GM19240 (cell line): ENCODE measurements around the gene GLRA3.
"Not testable (repeated sequence)": the region's sequence is repeated elsewhere in the genome, so short reads cannot be mapped to it uniquely, and the experiment has no call there.

Experiments used
- DNase-seq: peaks from one replicate; pipeline ENCODE4 v3.0.0; 2011; ENCODE audit warnings: low spot score; ENCODE audit not compliant: insufficient read length

Gene GLRA3

DNA sequence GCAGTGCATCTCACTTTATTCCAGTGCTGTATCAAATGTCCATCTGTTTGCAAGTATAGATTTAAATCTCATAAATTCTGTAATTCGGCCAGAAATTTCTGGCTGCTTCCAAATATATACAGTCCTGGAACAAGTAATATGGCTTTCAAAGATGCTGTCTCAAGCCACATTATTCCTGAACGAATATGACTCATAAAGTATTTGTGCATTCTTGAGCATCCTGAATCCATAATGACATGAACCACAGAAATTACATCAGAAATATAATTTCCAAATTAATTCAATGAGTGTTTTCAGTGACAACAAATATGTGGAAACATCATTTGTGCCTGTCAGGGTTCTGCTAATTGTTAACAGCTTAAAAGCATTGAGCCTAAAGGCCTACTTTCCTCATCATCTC is 165.8 kb downstream of the GLRA3 start:
- no peak for DNase-seq

DNA sequence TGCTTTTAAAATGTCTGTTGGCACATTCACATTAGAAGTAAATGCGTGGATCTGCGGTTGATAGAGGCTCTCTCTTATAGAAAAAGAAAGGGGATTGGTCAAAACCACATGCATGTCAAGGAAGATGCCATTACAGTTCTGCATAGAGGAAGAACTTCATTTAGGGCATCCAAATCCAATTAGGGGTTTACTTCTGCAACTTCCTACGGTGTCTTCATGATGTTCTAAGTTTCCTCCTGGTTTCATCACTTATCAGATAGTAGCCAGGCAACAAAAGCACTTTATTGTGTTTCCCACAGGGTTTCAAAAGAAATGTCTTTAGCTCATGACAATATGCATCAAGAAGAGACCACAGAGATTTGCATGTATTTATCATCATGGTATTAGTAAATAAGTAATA is 170.8 kb downstream of the GLRA3 start:
- no peak for DNase-seq

- no peak for DNase-seq
Observed at GRCh38 chr4:174657472-174657871, 171.6 kb downstream of the GLRA3 start.

- DNase-seq, result no peak
Observed at GRCh38 chr4:174654634-174655033, 174.4 kb downstream of the GLRA3 start.

DNA sequence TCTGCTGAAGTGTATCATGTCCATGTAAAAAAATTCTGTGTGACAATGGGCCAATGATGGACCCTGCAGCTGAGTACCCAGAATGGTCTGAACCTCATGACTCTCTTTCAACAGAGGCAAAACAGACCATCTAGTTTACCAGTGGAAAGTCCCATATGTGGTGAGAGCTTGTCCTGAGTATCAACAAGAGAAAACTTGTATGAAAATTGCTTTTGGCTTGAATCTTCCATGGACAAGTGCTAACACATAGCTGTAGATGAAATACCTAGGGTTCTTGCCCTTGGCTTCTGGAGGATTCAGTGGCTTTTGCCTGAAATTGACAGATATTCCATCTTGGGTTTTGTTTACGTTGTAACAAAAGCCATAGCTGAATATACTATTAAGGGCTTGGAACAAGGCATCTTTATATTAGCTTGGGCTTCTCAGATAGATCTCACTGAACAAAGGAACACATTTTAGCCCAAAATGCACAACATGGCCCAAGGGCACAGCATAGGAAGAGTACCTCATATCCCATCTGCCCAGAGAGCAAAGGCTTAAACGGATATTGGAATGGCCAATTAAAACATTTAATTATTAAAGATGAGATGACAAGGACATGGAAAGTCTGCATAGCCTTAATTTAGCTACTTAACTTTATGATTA is 178.2 kb downstream of the GLRA3 start:
- DNase-seq, result no peak

DNA sequence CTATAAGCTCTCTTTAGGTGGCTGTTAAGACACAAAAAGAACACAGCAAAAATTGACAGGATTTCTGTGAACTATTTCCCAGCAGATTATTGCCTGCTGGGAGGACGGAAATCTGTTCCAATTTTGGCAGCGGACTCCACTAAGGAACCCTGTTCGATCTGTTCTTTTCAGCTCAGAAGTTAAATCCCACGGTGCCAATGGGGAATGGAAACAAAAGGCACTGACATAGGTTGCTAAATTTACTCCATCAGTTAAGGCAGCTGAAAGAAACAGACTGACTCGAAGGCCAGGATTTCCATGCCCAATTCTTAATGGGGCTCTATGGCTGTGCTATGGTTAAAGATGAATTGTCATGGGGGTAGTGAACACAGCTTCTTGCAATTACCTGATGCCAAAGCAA is 180.2 kb downstream of the GLRA3 start:
- DNase-seq, result no peak

GRCh38 chr4:174646326-174646725 is 182.7 kb downstream of the GLRA3 start:
- DNase-seq, result no peak

GRCh38 chr4:174640146-174640545 is 188.9 kb downstream of the GLRA3 start:
- no peak for DNase-seq

- DNase-seq, result no peak
Observed at GRCh38 chr4:174635732-174636131, 193.3 kb downstream of the GLRA3 start.

GRCh38 chr4:174633399-174633798 is 195.6 kb downstream of the GLRA3 start:
- no peak for DNase-seq

- DNase-seq, result no peak
Observed at GRCh38 chr4:174631901-174632758, 196.9 kb downstream of the GLRA3 start.

- not testable (repeated sequence) for DNase-seq
Observed at GRCh38 chr4:174629907-174630450, 199.1 kb downstream of the GLRA3 start.

- DNase-seq, result no peak
Observed at GRCh38 chr4:174629265-174629664, 199.8 kb downstream of the GLRA3 start.

- no peak for DNase-seq
Observed at GRCh38 chr4:174628191-174628590, 200.9 kb downstream of the GLRA3 start.

DNA sequence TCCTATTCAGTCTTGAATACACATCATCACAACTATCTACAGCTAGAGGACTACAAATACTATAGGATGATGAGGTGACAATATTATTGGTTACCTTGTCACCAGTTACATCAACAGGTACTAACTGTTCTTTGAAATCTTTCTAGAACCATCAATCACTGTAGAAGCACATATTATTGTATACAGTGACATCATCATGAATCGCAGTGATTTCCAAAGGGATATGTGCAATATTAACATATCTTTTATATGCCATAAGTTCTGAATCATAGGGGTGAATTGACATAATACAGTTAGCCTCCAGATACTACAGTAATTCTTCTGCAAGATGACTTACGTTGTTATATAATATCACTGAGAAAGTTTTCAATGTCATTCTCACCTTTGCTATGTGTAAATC is 201.6 kb downstream of the GLRA3 start:
- DNase-seq, result no peak

- no peak for DNase-seq
Observed at GRCh38 chr4:174626342-174627008, 202.6 kb downstream of the GLRA3 start.

DNA sequence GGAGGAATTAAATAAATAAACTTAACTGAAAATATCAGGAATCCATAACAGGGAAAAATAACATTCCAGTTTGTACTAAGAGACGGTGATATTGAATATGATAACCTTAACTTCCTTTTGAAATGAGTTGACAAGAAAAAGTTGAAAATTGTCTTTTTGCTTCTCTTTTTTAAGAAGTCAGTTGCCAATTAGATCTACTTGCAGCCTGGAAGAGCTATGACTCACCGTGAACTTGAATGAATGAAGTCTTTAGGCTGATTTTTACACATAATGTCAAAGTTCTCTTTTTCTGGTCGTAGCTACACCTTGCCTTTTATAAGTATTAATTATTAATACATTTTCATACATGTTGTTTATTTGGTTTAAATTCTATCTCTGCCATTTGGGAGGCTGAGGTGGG is 212.4 kb downstream of the GLRA3 start:
- DNase-seq, result no peak

GRCh38 chr4:174613979-174614378 is 215.1 kb downstream of the GLRA3 start:
- no peak for DNase-seq

DNA sequence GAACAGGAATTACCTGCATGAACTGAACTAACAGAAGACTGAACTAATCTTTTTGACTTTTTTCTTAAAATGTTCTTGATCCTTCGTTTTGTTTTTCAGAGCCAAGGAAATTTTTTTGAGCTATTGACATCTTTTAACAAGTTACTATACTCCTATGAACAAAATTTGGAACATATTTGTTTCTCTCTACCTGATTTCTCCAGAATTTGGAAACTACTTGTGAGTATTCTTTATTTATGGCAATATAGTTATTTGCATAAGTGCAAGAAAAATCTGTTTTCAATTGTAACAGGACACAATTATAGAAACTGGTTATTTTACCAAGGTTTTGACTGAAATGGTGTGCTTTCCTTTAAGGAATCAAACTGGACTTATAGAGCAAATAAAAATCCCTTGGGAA is 217.3 kb downstream of the GLRA3 start:
- DNase-seq, result no peak

DNA sequence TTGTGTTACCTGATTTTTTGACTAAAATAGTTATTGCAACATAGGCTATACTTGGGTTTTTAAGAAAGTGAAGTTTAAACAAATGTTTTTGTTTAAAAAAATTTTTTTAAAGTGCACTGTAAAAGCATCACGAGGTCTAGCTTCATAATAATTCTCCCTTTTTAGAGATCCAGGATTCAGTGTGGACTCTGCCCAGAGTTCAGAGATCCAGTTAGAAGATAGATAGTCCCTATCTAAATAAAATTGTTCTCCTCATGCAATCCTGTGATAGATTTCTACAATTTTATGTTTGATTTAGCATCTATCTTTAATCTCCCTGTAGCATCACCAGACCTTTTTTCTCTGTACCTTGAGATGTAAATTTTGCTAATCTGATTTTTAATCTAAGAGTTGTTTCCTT is 221.3 kb downstream of the GLRA3 start:
- no peak for DNase-seq

- DNase-seq, result no peak
Observed at GRCh38 chr4:174604198-174604597, 224.8 kb downstream of the GLRA3 start.

GRCh38 chr4:174600391-174600790 is 228.7 kb downstream of the GLRA3 start:
- DNase-seq, result no peak
